Epithelial cell of esophagus (primary cell): ENCODE results near the gene AHI1.

Source experiments
- DNase-seq: peaks from one replicate; pipeline ENCODE4 v3.0.0; 2010; ENCODE audit warnings: low read depth
- H3K4me3 ChIP-seq: 2 replicates; pipeline ENCODE4 v1.5.1; 2011; ENCODE audit warnings: mild to moderate bottlenecking, low read length, control low read depth
- CTCF ChIP-seq: IDR thresholded peaks from 2 replicates; pipeline ENCODE4 v1.5.1; 2011; ENCODE audit warnings: low read depth, mild to moderate bottlenecking, low read length, control low read depth, inconsistent platforms; ENCODE audit not compliant: insufficient read depth; ENCODE audit errors: missing control alignments

Gene AHI1

GRCh38 chr6:135461208-135461607, 36.3 kb downstream of the AHI1 start:
- no peak for DNase-seq
- no peak overlapping the region for H3K4me3 ChIP-seq
- TF ChIP-seq CTCF, result no peak

- H3K4me3 ChIP-seq, result no peak overlapping the region
- no peak for TF ChIP-seq CTCF
- DNase-seq, result no peak
Measured at GRCh38 chr6:135458051-135458450, 39.5 kb downstream of the AHI1 start.

GRCh38 chr6:135451617-135452190, 45.8 kb downstream of the AHI1 start:
- DNase-seq, result peak; percentile 45
- peak; percentile 60 for TF ChIP-seq CTCF
- H3K4me3 ChIP-seq, result no peak overlapping the region

- no peak for TF ChIP-seq CTCF
- no peak overlapping the region for H3K4me3 ChIP-seq
- DNase-seq, result no peak
Measured at GRCh38 chr6:135449246-135449645, 48.3 kb downstream of the AHI1 start.

- no peak overlapping the region for H3K4me3 ChIP-seq
- DNase-seq, result no peak
- TF ChIP-seq CTCF, result no peak
Measured at GRCh38 chr6:135440087-135440792, 57.3 kb downstream of the AHI1 start.

- DNase-seq, result no peak
- no peak for TF ChIP-seq CTCF
- H3K4me3 ChIP-seq, result no peak overlapping the region
Measured at GRCh38 chr6:135439549-135439948, 58.0 kb downstream of the AHI1 start.
